ENCODE measurements around the gene LONRF3.

The LONRF3 gene

GRCh38 chrX:119041175-119041574 lies 66.8 kb downstream of the LONRF3 start:
- no peak for DNase-seq

- no peak for DNase-seq
Measured at GRCh38 chrX:119042040-119042439, 67.6 kb downstream of the LONRF3 start.

- DNase-seq: no peak
Measured at GRCh38 chrX:119042996-119043395, 68.6 kb downstream of the LONRF3 start.

GRCh38 chrX:119045884-119046283 lies 71.5 kb downstream of the LONRF3 start:
- DNase-seq: no peak

GRCh38 chrX:119055687-119056086 lies 81.3 kb downstream of the LONRF3 start:
- DNase-seq: no peak

- no peak for DNase-seq
Measured at GRCh38 chrX:119062750-119063374, 88.4 kb downstream of the LONRF3 start.

- DNase-seq: no peak
Measured at GRCh38 chrX:119063428-119063827, 89.0 kb downstream of the LONRF3 start.

- no peak for DNase-seq
Measured at GRCh38 chrX:119067023-119067739, 92.8 kb downstream of the LONRF3 start.
